Measurements from ENCODE around the gene LHFPL3. TPM values are rescaled to one million over a fixed set of nuclear protein-coding genes. Genes with fewer than 3 reads are reported as not detected.

Gene LHFPL3
- total RNA-seq, 1 experiment from 2014 or later: 0.80 TPM

- Histone ChIP-seq H3K36me3 (replicated peaks; ENCODE audit: control insufficient read depth, insufficient read depth, low read length) (no peaks in the 10 kb centered on the region), H3K4me3 (ENCODE audit: insufficient read depth, low read depth, low read length) (no peak overlapping the region), H3K27me3 (ENCODE audit: control insufficient read depth, insufficient read depth, low read length) (no peaks in the 10 kb centered on the region)
- peak; percentile 13 for DNase-seq
Observed at GRCh38 chr7:104883248-104883717, 554.9 kb downstream of the LHFPL3 start.

GRCh38 chr7:104883718-104884452 is 555.5 kb downstream of the LHFPL3 start:
- no peaks in the 10 kb centered on the region for H3K27me3 ChIP-seq (ENCODE audit: control insufficient read depth, insufficient read depth, low read length)
- H3K36me3 ChIP-seq (replicated peaks; ENCODE audit: control insufficient read depth, insufficient read depth, low read length): no peaks in the 10 kb centered on the region
- H3K4me3 ChIP-seq (ENCODE audit: insufficient read depth, low read depth, low read length): no peak overlapping the region
- peak; percentile 78 for DNase-seq

- H3K27me3 ChIP-seq (ENCODE audit: control insufficient read depth, insufficient read depth, low read length): no peaks in the 10 kb centered on the region
- no peak overlapping the region for H3K4me3 ChIP-seq (ENCODE audit: insufficient read depth, low read depth, low read length)
- no peak for DNase-seq
- H3K36me3 ChIP-seq (replicated peaks; ENCODE audit: control insufficient read depth, insufficient read depth, low read length): no peaks in the 10 kb centered on the region
Observed at GRCh38 chr7:104886651-104887050, 558.2 kb downstream of the LHFPL3 start.

GRCh38 chr7:104890216-104890615 is 561.8 kb downstream of the LHFPL3 start:
- DNase-seq: no peak
- Histone ChIP-seq H3K4me3 (ENCODE audit: insufficient read depth, low read depth, low read length) (no peak overlapping the region), H3K27me3 (ENCODE audit: control insufficient read depth, insufficient read depth, low read length) (no peaks in the 10 kb centered on the region), H3K36me3 (replicated peaks; ENCODE audit: control insufficient read depth, insufficient read depth, low read length) (no peaks in the 10 kb centered on the region)

- no peaks in the 10 kb centered on the region for H3K36me3 ChIP-seq (replicated peaks; ENCODE audit: control insufficient read depth, insufficient read depth, low read length)
- H3K4me3 ChIP-seq (ENCODE audit: insufficient read depth, low read depth, low read length): no peak overlapping the region
- H3K27me3 ChIP-seq (ENCODE audit: control insufficient read depth, insufficient read depth, low read length): no peaks in the 10 kb centered on the region
- DNase-seq: no peak
Observed at GRCh38 chr7:104891949-104892348, 563.5 kb downstream of the LHFPL3 start.

GRCh38 chr7:104894314-104894713 is 565.9 kb downstream of the LHFPL3 start:
- Histone ChIP-seq H3K4me3 (ENCODE audit: insufficient read depth, low read depth, low read length) (no peak overlapping the region), H3K27me3 (ENCODE audit: control insufficient read depth, insufficient read depth, low read length) (no peaks in the 10 kb centered on the region), H3K36me3 (replicated peaks; ENCODE audit: control insufficient read depth, insufficient read depth, low read length) (no peaks in the 10 kb centered on the region)
- no peak for DNase-seq

GRCh38 chr7:104894726-104895521 is 566.5 kb downstream of the LHFPL3 start:
- H3K36me3 ChIP-seq (replicated peaks; ENCODE audit: control insufficient read depth, insufficient read depth, low read length): no peaks in the 10 kb centered on the region
- no peaks in the 10 kb centered on the region for H3K27me3 ChIP-seq (ENCODE audit: control insufficient read depth, insufficient read depth, low read length)
- no peak overlapping the region for H3K4me3 ChIP-seq (ENCODE audit: insufficient read depth, low read depth, low read length)
- no peak for DNase-seq

- Histone ChIP-seq H3K36me3 (replicated peaks; ENCODE audit: control insufficient read depth, insufficient read depth, low read length) (no peaks in the 10 kb centered on the region), H3K27me3 (ENCODE audit: control insufficient read depth, insufficient read depth, low read length) (no peaks in the 10 kb centered on the region), H3K4me3 (ENCODE audit: insufficient read depth, low read depth, low read length) (no peak overlapping the region)
- DNase-seq: no peak
Observed at GRCh38 chr7:104895522-104896236, 567.3 kb downstream of the LHFPL3 start.

- H3K27me3 ChIP-seq (ENCODE audit: control insufficient read depth, insufficient read depth, low read length): no peaks in the 10 kb centered on the region
- H3K4me3 ChIP-seq (ENCODE audit: insufficient read depth, low read depth, low read length): no peak overlapping the region
- no peaks in the 10 kb centered on the region for H3K36me3 ChIP-seq (replicated peaks; ENCODE audit: control insufficient read depth, insufficient read depth, low read length)
- no peak for DNase-seq
Observed at GRCh38 chr7:104898434-104898833, 570.0 kb downstream of the LHFPL3 start.

- Histone ChIP-seq H3K4me3 (ENCODE audit: insufficient read depth, low read depth, low read length) (no peak overlapping the region), H3K36me3 (replicated peaks; ENCODE audit: control insufficient read depth, insufficient read depth, low read length) (no peaks in the 10 kb centered on the region), H3K27me3 (ENCODE audit: control insufficient read depth, insufficient read depth, low read length) (no peaks in the 10 kb centered on the region)
- no peak for DNase-seq
Observed at GRCh38 chr7:104900525-104901239, 572.3 kb downstream of the LHFPL3 start.

- Histone ChIP-seq H3K36me3 (replicated peaks; ENCODE audit: control insufficient read depth, insufficient read depth, low read length) (no peaks in the 10 kb centered on the region), H3K4me3 (ENCODE audit: insufficient read depth, low read depth, low read length) (no peak overlapping the region), H3K27me3 (ENCODE audit: control insufficient read depth, insufficient read depth, low read length) (no peaks in the 10 kb centered on the region)
- no peak for DNase-seq
Observed at GRCh38 chr7:104901240-104901619, 572.8 kb downstream of the LHFPL3 start.

GRCh38 chr7:104902183-104902582 is 573.8 kb downstream of the LHFPL3 start:
- Histone ChIP-seq H3K4me3 (ENCODE audit: insufficient read depth, low read depth, low read length) (no peak overlapping the region), H3K36me3 (replicated peaks; ENCODE audit: control insufficient read depth, insufficient read depth, low read length) (no peaks in the 10 kb centered on the region), H3K27me3 (ENCODE audit: control insufficient read depth, insufficient read depth, low read length) (no peaks in the 10 kb centered on the region)
- DNase-seq: no peak

GRCh38 chr7:104903044-104903443 is 574.6 kb downstream of the LHFPL3 start:
- Histone ChIP-seq H3K36me3 (replicated peaks; ENCODE audit: control insufficient read depth, insufficient read depth, low read length) (no peaks in the 10 kb centered on the region), H3K4me3 (ENCODE audit: insufficient read depth, low read depth, low read length) (no peak overlapping the region), H3K27me3 (ENCODE audit: control insufficient read depth, insufficient read depth, low read length) (no peaks in the 10 kb centered on the region)
- DNase-seq: no peak

- Histone ChIP-seq H3K4me3 (ENCODE audit: insufficient read depth, low read depth, low read length) (no peak overlapping the region), H3K36me3 (replicated peaks; ENCODE audit: control insufficient read depth, insufficient read depth, low read length) (no peaks in the 10 kb centered on the region), H3K27me3 (ENCODE audit: control insufficient read depth, insufficient read depth, low read length) (no peaks in the 10 kb centered on the region)
- no peak for DNase-seq
Observed at GRCh38 chr7:104903846-104904245, 575.4 kb downstream of the LHFPL3 start.

All from H7 (cell line).